Measurements from ENCODE around the gene ACTMAP.
"Not testable (repeated sequence)": the region's sequence is repeated elsewhere in the genome, so short reads cannot be mapped to it uniquely, and the experiment has no call there.

The ACTMAP gene

DNA sequence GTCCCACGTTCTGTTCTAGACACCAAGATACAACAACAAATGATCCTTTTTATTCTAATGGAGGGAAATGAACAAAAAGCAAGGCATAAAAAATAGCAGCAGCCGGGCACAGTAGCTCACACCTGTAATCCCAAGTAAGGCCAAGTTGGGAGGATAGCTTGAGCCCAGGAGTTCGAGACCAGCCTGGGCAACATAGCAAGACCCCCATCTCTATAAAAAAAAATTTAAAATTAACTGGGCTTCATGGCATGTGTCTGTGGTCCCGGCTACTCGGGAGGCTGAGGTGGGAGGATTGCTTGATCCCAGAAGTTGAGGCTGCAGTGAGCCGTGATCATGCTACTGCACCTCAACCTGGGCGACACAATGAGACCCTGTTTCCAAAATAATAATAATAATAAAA is 26.1 kb upstream of the ACTMAP start:
- no peak for DNase-seq

DNA sequence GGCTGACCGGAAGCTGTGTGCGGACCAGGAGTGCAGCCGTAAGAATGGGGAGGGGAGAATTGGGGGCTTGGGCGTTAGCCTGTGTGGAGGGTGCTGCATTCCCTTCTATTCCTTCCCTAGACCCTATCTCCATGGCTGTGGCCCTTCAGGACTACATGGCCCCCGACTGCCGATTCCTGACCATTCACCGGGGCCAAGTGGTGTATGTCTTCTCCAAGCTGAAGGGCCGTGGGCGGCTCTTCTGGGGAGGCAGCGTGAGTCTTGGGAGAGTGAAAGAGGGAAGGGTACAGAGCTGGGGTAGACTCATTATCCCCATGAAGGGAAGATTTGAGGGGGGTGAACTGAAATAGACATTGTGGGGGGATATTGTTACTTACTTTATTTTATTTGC is 25.4 kb upstream of the ACTMAP start:
- DNase-seq: no peak

GRCh38 chr19:40774916-40775631 is 24.8 kb upstream of the ACTMAP start, which contains the start of gene MIA:
Gene MIA (plus strand): TSS chr19:40775521. CDS start chr19:40775543, 22 bp downstream.
- DNase-seq: no peak

DNA sequence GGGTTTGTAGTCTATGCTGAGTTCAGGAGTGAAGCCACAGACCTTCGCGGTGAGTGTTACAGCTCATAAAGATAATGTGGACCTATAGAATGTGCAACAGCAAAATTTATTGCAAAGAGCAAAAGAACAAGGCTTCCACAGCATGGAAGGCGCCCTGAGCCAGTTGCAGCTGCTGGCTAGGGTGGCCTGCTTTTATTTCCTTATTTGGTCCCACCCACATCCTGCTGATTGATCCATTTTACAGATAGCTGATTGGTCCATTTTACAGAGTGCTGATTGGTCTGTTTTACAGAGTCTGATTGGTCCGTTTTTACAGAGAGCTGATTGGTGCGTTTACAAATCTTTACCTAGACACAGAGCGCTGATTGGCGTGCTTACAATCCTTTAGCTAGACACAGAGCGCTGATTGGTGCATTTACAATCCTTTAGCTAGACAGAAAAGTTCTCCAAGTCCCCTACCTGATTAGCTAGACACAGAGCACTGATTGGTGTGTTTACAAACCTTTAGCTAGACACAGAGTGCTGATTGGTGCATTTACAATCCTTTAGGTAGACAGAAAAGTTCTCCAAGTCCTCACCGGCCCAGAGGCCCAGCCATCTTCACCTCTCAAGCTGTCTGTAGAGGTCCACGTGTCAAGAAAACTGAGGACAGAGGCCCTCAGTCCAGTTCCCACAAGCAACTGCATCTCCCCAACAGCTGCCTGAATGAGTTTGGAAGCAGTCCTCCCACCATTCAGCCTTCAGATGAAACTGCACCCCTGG is 21.0 kb upstream of the ACTMAP start:
- peak; percentile 15 for DNase-seq

DNA sequence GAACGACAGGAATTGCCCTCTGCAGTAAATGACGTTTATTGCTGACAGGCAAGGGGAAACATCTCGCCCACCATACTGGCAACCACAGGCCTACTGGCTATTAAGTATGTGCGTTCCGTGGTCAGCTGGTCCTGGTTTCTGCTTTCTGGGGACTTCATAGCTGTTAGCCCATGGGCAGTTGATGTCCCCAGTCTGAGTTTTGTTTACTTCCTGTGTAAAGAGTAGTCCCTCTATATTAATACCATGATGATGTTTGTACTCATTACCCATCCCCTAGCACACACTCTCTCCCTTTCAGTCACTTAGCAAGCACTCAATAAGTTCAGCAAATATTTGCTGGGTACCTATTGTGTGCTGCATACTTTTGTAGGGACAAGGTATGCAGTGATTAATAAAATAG is 18.6 kb upstream of the ACTMAP start:
- no peak for DNase-seq

DNA sequence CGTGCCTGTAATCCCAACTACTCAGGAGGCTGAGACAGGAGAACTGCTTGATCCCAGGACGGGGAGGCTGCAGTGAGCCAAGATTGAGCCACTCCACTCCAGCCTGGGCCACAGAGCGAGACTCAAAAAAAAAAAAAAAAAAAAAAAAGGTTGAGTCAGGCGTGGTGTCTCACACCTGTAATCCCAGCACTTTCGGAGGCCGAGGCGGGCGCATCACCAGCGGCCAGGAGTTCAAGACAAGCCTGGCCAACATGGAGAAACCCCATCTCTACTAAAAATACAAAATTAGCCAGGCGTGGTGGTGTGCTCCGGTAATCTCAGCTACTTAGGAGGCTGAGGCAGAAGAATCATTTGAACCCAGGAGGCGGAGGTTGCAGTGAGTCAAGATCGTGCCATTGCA is 16.1 kb upstream of the ACTMAP start:
- DNase-seq: not testable (repeated sequence)

- DNase-seq: no peak
Observed at GRCh38 chr19:40763963-40764362, 13.7 kb upstream of the ACTMAP start.

- DNase-seq: no peak
Observed at GRCh38 chr19:40763526-40763925, 13.2 kb upstream of the ACTMAP start.

GRCh38 chr19:40762754-40763470 is 12.6 kb upstream of the ACTMAP start:
- DNase-seq: no peak

GRCh38 chr19:40759352-40759751 is 9.1 kb upstream of the ACTMAP start:
- DNase-seq: no peak

DNA sequence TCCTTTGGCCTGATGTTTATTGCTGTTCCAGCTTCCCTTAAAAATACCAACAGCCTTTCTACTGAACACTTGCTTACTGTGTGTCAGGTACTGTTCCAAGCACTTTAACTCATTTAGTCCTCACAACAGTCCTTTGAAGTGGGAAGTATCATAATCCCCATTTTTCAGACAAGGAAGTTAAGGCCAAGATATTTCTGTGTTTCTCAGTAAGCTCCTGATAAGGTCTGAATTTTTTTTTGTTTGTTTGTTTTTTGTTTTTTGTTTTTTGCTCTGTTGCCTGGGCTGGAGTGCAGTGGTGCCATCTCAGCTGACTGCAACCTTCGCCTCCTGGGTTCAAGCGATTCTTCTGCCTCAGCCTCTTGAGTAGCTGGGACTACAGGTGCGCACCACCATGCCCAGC is 8.2 kb upstream of the ACTMAP start:
- no peak for DNase-seq

DNA sequence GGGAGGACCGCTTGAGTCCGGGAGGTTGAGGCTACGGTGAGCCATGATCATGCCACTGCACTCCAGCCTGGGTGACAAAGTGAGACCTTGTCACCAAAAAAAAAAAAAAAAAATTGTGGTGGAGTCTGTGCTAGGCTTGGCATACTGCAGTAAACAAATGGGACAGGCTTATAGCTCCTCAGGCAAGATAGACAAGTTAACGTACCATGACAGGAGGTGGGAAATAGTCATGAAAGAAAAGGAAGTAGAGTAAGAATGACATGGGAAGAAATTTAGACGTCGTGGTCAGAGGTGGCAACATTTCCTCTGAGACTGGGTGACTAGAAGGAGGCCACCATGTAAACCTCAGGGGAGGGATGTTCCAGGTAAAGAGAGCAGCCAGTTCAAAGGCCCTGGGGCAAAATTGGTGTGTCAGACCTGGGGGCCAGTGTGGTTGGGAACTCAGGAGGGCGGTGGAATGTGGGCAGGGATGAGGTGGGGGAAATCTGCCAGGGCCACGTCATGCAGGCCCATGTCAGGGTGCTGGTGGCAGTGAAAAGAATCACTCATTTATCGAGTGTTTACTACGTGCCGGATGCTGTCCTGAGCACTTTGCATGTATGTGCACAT is 6.3 kb upstream of the ACTMAP start:
- no peak for DNase-seq

GRCh38 chr19:40755791-40756190 is 5.5 kb upstream of the ACTMAP start:
- DNase-seq: no peak

DNA sequence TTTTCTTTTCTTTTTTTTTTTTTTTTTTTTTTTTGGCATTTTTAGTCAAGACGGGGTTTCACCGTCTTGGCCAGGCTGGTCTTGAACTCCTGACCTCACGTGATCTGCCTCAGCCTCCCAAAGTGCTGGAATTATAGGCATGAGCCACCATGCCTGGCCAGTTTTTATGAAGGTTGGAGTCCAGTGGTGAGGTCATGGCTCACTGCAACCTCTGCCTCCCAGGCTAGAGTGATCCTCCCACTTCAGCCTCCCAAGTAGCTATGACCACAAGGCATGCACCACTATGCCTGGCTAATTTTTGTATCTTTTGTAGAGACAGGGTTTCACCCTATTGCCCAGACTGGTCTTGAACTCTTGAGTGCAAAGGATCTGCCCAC is 5.0 kb upstream of the ACTMAP start:
- no peak for DNase-seq

- no peak for DNase-seq
Observed at GRCh38 chr19:40754611-40755247, 4.5 kb upstream of the ACTMAP start.

- DNase-seq: no peak
Observed at GRCh38 chr19:40752257-40752781, 2.0 kb upstream of the ACTMAP start.

DNA sequence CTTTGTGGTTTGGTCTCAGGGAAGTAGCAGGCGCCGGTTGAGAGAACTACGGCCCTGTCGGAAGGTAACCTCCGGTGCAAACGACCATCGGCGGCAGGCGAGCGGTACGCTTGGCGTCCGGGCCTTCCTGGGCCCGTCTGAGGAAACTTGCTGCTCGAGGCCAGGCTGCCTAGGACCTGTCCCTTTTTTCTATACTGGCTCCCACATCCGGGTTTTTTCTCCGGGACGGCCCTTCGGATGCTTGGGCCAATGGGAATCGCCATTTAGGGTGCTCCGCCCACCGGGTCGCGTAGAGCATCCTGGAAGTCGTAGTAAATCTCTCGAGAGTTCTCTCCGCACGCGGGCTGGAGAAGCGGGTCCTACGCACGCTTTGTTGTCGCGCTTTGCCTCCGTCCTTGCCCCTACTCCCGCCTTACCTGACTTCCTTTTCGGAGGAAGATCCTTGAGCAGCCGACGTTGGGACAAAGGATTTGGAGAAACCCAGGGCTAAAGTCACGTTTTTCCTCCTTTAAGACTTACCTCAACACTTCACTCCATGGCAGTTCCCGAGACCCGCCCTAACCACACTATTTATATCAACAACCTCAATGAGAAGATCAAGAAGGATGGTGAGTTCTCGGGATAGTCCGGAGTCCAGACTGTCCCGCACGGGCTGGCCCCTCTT is 729 bp upstream of the ACTMAP start, which contains the start of gene SNRPA:
Gene SNRPA (plus strand): TSS at position 330 of the 664 bp plus-strand sequence. CDS start 206 bp downstream, at position 536.
- peak; percentile 98 for DNase-seq

DNA sequence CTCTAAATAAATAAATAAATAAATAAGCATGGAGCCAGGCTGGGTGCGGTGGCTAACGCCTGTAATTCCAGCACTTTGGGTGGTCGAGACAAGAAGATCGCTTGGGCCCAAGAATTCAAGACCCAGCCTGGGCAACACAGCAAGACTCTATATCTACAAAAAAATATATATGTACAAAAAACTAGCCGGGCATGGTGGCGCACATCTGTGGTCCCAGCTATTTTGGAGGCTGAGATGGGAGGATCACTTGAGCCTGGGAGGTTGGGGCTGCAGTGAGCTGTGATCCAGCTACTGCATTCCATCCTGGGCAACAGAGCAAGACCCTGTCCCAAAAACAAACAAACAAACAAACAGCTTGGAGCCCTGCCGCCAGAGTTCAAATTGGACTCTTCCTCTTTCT is 2.7 kb downstream of the ACTMAP start:
- DNase-seq: no peak

GRCh38 chr19:40745402-40745780 is 4.9 kb downstream of the ACTMAP start:
- peak; percentile 73 for DNase-seq

GRCh38 chr19:40744554-40745401 is 5.5 kb downstream of the ACTMAP start:
- DNase-seq: peak; percentile 20

GRCh38 chr19:40743926-40744325 is 6.4 kb downstream of the ACTMAP start:
- no peak for DNase-seq
